HepG2 (cell line): ENCODE data around the gene CALR. TPM values are rescaled to one million over a fixed set of nuclear protein-coding genes. Genes with fewer than 3 reads are reported as not detected.

Experiments used
- ARHGAP35 ChIP-seq: sonication (generic); formaldehyde crosslinking; IDR thresholded peaks from 2 replicates; pipeline ENCODE4 v1.9.0; 2022; ENCODE audit warnings: mild to moderate bottlenecking, inconsistent platforms, moderate library complexity, missing genetic modification reagents, borderline replicate concordance
- BRD4 ChIP-seq: sonication (generic); formaldehyde crosslinking; IDR thresholded peaks from 2 replicates; pipeline ENCODE4 v1.4.0; 2020; ENCODE audit warnings: missing genetic modification reagents
- GABPB1 ChIP-seq: IDR thresholded peaks from 2 replicates; pipeline ENCODE4 v1.6.1; 2016; ENCODE audit warnings: mild to moderate bottlenecking, missing genetic modification reagents, moderate library complexity, missing compliant biosample characterization
- GTF3A ChIP-seq: sonication (generic); formaldehyde crosslinking; conservative IDR thresholded peaks from 2 replicates; pipeline ENCODE4 v1.4.0; 2020; ENCODE audit warnings: mild to moderate bottlenecking, missing genetic modification reagents
- HMG20B ChIP-seq: conservative IDR thresholded peaks from 2 replicates; pipeline ENCODE4 v1.6.1; 2016; ENCODE audit warnings: missing genetic modification reagents, missing compliant biosample characterization
- KLF16 ChIP-seq, 2 experiments: sonication (generic) in 1 of 2; formaldehyde crosslinking in 1 of 2; IDR thresholded peaks; 2 replicates each; pipeline versions ENCODE4 v1.6.1 to v1.8.0; 2016 to 2023; ENCODE audit warnings: missing genetic modification reagents in 2 of 2, missing compliant biosample characterization in 1 of 2
- NFE2L1 ChIP-seq: sonication (generic); formaldehyde crosslinking; IDR thresholded peaks from 2 replicates; pipeline ENCODE4 v1.4.0; 2020; ENCODE audit warnings: missing genetic modification reagents, mild to moderate bottlenecking, borderline replicate concordance
- RFXANK ChIP-seq: IDR thresholded peaks from 2 replicates; pipeline ENCODE4 v1.6.1; 2016
- ZEB1 ChIP-seq: IDR thresholded peaks from 2 replicates; pipeline ENCODE4 v1.6.1; 2012; ENCODE audit warnings: mild to moderate bottlenecking, low read depth, inconsistent platforms; ENCODE audit not compliant: insufficient replicate concordance
- ZNF24 ChIP-seq: fragments of 450-650 bp; IDR thresholded peaks from 2 replicates; pipeline ENCODE4 v1.6.1; 2017; ENCODE audit warnings: antibody characterized with exemption, mild to moderate bottlenecking
- ZNF260 ChIP-seq: sonication (generic); formaldehyde crosslinking; IDR thresholded peaks from 2 replicates; pipeline ENCODE4 v1.4.0; 2020; ENCODE audit warnings: missing genetic modification reagents, low read depth, mild to moderate bottlenecking, borderline replicate concordance
- ZNF501 ChIP-seq: sonication (generic); formaldehyde crosslinking; IDR thresholded peaks from 2 replicates; pipeline ENCODE4 v1.5.1; 2020; ENCODE audit warnings: mild to moderate bottlenecking, moderate library complexity, missing genetic modification reagents
- ZNF510 ChIP-seq: sonication (generic); formaldehyde crosslinking; IDR thresholded peaks from 2 replicates; pipeline ENCODE4 v1.4.0; 2020; ENCODE audit warnings: low read depth, mild to moderate bottlenecking, missing genetic modification reagents
- polyA plus RNA-seq, 8 experiments: library from polyadenylated mRNA; depleted of rRNA in 3 of 8; stranded (reverse) in 7 of 8; unstranded in 1 of 8; fragments of >200 nt; fragmentation: Illumina TruSeq in 4 of 8; extraction: Trizol in 4 of 8; gene quantifications; 2 replicates each; pipeline versions ENCODE4 v1.2.1 to v1.2.3, GENCODE V29; 2011 to 2016; ENCODE audit warnings: low read depth in 4 of 8, missing spikeins in 1 of 8, mixed read lengths in 1 of 8; ENCODE audit not compliant: insufficient read depth in 1 of 8
- total RNA-seq, 5 experiments: library from RNA; depleted of rRNA; stranded (reverse); fragments of >200 nt; fragmentation: Illumina TruSeq; extraction: Trizol; gene quantifications; 2 replicates each; pipeline ENCODE4 v1.2.3, GENCODE V29; 2016; ENCODE audit warnings: low read depth in 1 of 5
- TF ChIP-seq, protein P1 (sequence below): sonication (generic); formaldehyde crosslinking; IDR thresholded peaks from 2 replicates; pipeline ENCODE4 v1.4.0; 2020; ENCODE audit warnings: missing genetic modification reagents
- TF ChIP-seq, protein P2 (sequence below): sonication (generic); formaldehyde crosslinking; IDR thresholded peaks from 2 replicates; pipeline ENCODE4 v1.9.0; 2021; ENCODE audit warnings: missing genetic modification reagents, mild to moderate bottlenecking, borderline replicate concordance
- TF ChIP-seq, protein P3 (sequence below): sonication (generic); formaldehyde crosslinking; IDR thresholded peaks from 2 replicates; pipeline ENCODE4 v1.8.0; 2022; ENCODE audit warnings: mild to moderate bottlenecking, missing genetic modification reagents, moderate library complexity
- TF ChIP-seq, protein P4 (sequence below): sonication (generic); formaldehyde crosslinking; IDR thresholded peaks from 2 replicates; pipeline ENCODE4 v1.5.0; 2020; ENCODE audit warnings: missing genetic modification reagents
- TF ChIP-seq, protein P5 (sequence below): sonication (generic); formaldehyde crosslinking; conservative IDR thresholded peaks from 2 replicates; pipeline ENCODE4 v1.4.0; 2020; ENCODE audit warnings: mild to moderate bottlenecking, missing genetic modification reagents, moderate library complexity
- TF ChIP-seq, protein P6 (sequence below), 2 experiments: sonication (generic) in 1 of 2; formaldehyde crosslinking in 1 of 2; IDR thresholded peaks; 2 replicates each; pipeline versions ENCODE4 v1.4.0 to v1.6.1; 2018 to 2020; ENCODE audit warnings: missing genetic modification reagents in 2 of 2, borderline replicate concordance in 1 of 2, low read depth in 1 of 2, mild to moderate bottlenecking in 1 of 2, missing biosample characterization in 1 of 2

The CALR gene
- total and polyA plus RNA-seq, 2 of the 13 experiments (the other 11 are each of a cell fraction or from before 2014, with no cell fraction given), result 898 to 934 TPM

DNA sequence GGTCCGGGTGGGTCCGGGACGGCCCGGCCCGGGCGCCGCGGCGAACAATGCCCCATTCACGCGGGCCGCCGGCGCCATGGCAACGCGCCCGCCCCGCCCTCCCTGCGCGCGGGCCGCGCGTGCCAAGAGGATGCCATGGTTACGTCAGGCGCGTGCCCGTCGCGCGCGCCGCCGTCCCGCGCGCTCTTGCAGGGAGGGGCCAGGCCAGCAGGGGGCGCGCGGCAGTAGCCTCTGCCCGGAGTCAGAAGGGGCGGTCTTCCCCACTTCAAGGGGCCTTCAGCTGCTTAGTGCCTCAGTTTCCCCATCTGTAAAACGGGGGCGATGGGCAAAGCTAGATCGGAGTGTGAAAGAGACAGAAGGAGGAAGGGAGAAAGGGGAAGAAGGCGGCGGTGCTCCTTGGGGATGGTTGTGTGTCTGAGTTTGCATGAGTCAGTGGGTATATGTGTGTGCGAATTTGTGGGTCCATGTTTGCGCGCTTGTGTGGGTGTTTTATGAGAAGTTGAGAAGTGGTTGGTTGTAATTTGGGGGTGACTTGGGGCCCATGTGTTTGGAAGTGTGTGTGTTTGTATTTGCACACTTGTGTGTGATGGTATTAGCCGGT, 45.2 kb downstream of the CALR start (continued):
- TF ChIP-seq, protein P1, sequence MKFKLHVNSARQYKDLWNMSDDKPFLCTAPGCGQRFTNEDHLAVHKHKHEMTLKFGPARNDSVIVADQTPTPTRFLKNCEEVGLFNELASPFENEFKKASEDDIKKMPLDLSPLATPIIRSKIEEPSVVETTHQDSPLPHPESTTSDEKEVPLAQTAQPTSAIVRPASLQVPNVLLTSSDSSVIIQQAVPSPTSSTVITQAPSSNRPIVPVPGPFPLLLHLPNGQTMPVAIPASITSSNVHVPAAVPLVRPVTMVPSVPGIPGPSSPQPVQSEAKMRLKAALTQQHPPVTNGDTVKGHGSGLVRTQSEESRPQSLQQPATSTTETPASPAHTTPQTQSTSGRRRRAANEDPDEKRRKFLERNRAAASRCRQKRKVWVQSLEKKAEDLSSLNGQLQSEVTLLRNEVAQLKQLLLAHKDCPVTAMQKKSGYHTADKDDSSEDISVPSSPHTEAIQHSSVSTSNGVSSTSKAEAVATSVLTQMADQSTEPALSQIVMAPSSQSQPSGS, result peak; percentile 85; the same call in 1 of the 2 replicates
- TF ChIP-seq, protein P2, sequence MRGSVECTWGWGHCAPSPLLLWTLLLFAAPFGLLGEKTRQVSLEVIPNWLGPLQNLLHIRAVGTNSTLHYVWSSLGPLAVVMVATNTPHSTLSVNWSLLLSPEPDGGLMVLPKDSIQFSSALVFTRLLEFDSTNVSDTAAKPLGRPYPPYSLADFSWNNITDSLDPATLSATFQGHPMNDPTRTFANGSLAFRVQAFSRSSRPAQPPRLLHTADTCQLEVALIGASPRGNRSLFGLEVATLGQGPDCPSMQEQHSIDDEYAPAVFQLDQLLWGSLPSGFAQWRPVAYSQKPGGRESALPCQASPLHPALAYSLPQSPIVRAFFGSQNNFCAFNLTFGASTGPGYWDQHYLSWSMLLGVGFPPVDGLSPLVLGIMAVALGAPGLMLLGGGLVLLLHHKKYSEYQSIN (CRISPR knock-in tag), result no peak
- TF ChIP-seq HMG20B (CRISPR knock-in tag) (no peak), ZNF501 (CRISPR knock-in tag) (0 out of 2 replicates have a peak, but pooled peaks have one; percentile 58), ZEB1 (no peak), GTF3A (no peak), KLF16 (CRISPR knock-in tag; IDR thresholded peaks at IDR 0.05) (peak in 1 of 2 experiments; percentile 41; a peak in 1 of 4 replicates), ZNF24 (no peak), NFE2L1 (CRISPR knock-in tag) (no peak), ZNF260 (no peak), ZNF510 (no peak), ARHGAP35 (CRISPR knock-in tag) (no peak), BRD4 (CRISPR knock-in tag) (0 out of 2 replicates have a peak, but pooled peaks have one; percentile 17), RFXANK (CRISPR knock-in tag) (no peak), GABPB1 (CRISPR knock-in tag) (peak; percentile 63; the same call in 1 of the 2 replicates)
- TF ChIP-seq, protein P3, sequence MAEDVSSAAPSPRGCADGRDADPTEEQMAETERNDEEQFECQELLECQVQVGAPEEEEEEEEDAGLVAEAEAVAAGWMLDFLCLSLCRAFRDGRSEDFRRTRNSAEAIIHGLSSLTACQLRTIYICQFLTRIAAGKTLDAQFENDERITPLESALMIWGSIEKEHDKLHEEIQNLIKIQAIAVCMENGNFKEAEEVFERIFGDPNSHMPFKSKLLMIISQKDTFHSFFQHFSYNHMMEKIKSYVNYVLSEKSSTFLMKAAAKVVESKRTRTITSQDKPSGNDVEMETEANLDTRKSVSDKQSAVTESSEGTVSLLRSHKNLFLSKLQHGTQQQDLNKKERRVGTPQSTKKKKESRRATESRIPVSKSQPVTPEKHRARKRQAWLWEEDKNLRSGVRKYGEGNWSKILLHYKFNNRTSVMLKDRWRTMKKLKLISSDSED (CRISPR knock-in tag), result no peak
- TF ChIP-seq, protein P4, sequence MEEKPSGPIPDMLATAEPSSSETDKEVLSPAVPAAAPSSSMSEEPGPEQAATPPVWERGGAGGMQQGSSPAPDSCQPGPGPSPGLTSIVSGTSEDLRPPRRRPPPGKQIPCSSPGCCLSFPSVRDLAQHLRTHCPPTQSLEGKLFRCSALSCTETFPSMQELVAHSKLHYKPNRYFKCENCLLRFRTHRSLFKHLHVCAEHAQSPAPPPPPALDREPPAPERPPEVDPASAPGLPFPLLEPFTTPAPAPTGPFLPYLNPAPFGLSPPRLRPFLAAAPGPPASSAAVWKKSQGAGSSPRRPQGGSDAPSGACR (CRISPR knock-in tag), result no peak
- TF ChIP-seq, protein P5, sequence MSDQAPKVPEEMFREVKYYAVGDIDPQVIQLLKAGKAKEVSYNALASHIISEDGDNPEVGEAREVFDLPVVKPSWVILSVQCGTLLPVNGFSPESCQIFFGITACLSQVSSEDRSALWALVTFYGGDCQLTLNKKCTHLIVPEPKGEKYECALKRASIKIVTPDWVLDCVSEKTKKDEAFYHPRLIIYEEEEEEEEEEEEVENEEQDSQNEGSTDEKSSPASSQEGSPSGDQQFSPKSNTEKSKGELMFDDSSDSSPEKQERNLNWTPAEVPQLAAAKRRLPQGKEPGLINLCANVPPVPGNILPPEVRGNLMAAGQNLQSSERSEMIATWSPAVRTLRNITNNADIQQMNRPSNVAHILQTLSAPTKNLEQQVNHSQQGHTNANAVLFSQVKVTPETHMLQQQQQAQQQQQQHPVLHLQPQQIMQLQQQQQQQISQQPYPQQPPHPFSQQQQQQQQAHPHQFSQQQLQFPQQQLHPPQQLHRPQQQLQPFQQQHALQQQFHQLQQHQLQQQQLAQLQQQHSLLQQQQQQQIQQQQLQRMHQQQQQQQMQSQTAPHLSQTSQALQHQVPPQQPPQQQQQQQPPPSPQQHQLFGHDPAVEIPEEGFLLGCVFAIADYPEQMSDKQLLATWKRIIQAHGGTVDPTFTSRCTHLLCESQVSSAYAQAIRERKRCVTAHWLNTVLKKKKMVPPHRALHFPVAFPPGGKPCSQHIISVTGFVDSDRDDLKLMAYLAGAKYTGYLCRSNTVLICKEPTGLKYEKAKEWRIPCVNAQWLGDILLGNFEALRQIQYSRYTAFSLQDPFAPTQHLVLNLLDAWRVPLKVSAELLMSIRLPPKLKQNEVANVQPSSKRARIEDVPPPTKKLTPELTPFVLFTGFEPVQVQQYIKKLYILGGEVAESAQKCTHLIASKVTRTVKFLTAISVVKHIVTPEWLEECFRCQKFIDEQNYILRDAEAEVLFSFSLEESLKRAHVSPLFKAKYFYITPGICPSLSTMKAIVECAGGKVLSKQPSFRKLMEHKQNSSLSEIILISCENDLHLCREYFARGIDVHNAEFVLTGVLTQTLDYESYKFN (CRISPR knock-in tag), result no peak
- TF ChIP-seq, protein P6, sequence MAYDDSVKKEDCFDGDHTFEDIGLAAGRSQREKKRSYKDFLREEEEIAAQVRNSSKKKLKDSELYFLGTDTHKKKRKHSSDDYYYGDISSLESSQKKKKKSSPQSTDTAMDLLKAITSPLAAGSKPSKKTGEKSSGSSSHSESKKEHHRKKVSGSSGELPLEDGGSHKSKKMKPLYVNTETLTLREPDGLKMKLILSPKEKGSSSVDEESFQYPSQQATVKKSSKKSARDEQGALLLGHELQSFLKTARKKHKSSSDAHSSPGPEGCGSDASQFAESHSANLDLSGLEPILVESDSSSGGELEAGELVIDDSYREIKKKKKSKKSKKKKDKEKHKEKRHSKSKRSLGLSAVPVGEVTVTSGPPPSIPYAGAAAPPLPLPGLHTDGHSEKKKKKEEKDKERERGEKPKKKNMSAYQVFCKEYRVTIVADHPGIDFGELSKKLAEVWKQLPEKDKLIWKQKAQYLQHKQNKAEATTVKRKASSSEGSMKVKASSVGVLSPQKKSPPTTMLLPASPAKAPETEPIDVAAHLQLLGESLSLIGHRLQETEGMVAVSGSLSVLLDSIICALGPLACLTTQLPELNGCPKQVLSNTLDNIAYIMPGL (CRISPR knock-in tag; IDR thresholded peaks at IDR 0.05; ENCODE audit: borderline replicate concordance in 1 of 2, low read depth in 1 of 2), result peak; percentile 75 to 83; a peak in 3 of 4 replicates
